HPDE6-E6E7 (cell line): Measurements from ENCODE around the gene CELF2.

Experiments used
- DNase-seq: peaks from one replicate; pipeline ENCODE4 v3.0.0; 2011; ENCODE audit warnings: missing footprints; ENCODE audit errors: extremely low spot score

Gene CELF2

DNA sequence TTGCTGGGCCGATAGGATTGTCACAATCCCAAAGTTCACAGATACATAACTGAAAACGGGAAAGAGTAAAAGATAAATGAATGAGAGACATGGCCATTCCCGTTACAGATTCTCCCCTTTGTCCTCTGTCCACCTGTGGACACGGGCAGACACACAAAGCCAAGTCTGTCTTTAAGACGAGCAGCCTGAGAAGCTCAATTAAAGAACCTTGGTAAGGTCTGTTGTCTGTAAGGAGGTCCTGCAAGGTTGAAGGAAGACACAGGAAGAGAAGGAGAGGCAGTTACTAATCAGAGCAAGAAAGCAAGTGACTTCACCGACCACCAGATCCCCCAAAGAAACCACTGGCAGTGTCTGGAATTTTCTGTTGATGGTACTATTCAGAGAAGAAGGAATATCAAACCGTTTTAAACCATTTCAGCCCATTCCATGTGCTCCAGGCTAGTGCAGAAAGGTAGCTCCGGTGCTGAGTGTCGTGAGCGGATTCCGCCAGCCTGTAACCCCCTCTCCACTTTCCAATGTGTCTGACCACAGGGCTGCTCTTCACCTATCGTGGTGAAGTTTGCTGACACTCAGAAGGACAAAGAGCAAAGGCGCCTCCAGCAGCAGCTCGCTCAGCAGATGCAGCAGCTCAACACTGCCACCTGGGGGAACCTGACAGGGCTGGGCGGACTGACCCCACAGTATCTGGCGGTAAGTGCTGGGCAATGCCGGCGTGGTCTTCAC, 252.6 kb downstream of the CELF2 start:
- peak; percentile 43 for DNase-seq

- no peak for DNase-seq
These were observed 253.1 kb downstream of the CELF2 start for GRCh38 chr10:11270858-11271179.

DNA sequence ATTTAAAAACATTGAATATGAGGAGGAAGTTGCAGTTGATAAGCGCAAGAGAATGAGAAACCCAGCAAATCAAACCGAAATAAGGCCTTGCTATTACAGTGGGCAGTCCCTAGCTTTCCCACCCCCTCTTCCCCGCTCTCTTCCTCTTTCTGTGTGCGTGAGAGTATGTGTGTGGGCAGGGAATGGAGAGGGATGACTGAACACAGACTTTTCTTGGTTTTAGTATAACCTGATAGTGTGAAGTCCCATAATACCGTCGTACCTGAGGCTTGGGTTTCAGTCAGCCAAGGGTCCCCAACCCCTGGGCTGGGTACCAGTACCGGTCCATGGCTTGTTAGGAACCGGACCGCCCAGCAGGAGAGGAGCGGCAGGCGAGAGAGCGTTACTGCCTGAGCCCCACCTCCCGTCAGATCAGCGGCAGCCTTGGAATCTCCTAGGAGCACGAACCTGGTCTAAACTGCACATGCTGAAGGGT, 255.3 kb downstream of the CELF2 start:
- no peak for DNase-seq

DNA sequence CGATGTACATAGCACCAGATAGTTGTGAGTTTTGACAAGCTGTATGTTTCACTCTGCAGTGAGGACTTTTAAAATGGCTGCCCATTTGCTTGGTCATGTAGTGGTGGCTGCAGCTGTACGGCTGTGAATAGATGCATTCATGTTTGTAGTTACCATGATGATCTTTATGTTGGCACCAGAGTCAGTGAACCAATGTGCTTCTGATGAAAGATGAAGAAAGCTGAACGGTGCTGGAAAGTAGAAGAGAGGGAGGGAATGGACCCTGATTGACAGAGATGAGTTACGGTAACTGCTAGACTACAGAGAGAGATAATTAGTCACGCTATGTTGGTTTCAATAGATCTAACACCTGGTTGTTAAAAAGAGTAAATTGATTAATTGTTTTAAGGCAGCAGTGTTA, 256.8 kb downstream of the CELF2 start:
- DNase-seq = no peak

DNA sequence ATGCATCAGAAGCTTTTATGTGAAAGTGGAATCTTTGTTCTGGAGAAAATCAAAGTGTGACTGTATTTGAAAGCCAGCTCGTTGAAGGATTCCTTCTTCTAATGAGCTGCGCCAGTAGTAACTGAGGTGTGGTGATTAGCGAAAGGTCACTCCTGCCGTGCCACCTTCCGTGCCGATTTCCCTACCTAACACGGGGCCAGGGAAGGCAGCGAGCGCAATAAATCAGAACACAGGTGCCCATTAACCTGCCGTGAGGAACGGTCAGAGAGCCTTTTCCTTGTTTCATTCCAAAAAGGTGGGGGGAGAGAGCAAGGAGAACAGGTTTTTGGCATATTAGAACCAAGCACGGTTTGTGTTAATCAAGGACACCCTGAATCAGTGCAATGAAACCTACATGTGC, 258.0 kb downstream of the CELF2 start:
- DNase-seq = no peak

DNA sequence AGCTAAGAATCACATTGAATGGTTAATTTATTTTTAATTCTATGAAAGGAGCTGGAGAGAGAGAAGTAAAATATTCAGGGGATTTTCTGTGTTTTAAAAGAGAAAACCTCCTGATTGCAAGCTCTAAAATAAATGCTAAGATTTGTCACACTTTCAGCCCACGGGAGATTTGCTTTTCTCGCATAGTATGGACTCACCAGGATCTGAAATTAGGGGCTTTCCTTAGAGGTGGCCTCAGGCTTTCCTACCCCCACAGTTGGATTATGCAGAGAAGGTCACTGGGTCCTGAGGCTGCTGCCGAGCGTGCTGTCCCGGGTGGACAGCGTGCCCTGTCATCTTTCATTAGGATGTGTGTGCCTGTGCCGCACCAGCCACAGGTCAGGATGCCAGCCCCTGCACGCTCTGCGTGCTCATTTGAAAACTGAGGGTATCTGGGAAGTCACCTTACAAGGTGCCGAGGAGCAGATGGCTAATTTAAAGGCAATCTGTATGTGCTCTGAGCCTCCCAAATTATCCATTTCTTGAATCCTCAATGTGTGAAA, 258.8 kb downstream of the CELF2 start:
- DNase-seq = no peak

GRCh38 chr10:11279314-11279713, 261.6 kb downstream of the CELF2 start:
- no peak for DNase-seq

- no peak for DNase-seq
These were observed 262.7 kb downstream of the CELF2 start for GRCh38 chr10:11280187-11280932.

- no peak for DNase-seq
These were observed 264.5 kb downstream of the CELF2 start for GRCh38 chr10:11282156-11282555.

GRCh38 chr10:11282661-11283060, 265.0 kb downstream of the CELF2 start:
- no peak for DNase-seq

DNA sequence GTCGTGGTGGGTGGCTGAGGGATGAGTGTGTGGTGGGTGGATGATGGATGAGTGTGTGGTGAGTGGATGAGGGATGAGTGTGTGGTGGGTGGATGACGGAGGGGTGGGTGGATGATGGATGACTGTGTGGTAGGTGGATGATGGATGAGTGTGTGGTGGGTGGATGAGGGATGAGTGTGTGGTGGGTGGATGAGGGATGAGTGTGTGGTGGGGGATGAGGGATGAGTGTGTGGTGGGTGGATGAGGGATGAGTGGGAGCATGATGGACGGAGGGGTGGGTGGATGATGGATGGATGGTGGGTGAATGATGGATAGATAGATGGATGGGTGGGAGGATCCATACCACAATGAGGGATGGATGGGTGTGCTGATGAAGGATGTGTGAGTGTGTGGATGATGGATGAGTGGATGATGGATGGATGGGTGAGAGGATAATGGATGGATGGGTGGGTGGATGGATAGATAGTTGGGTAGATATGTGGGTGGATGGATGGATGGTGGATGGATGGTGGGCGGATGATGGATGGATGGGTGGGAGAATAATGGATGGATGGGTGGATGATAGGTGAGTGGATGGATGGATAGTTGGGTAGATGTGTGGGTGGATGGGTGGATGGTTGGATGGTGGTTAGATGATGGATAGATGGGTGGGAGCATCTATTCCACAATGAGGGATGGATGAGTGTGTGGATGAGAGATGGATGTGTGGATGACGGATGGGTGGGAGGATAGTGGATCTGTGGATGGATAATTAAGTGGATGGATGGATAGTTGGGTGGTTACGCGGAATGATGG, 266.8 kb downstream of the CELF2 start:
- no peak for DNase-seq

GRCh38 chr10:11285171-11285570, 267.5 kb downstream of the CELF2 start:
- no peak for DNase-seq

GRCh38 chr10:11286261-11286852, 268.7 kb downstream of the CELF2 start:
- no peak for DNase-seq

- DNase-seq = no peak
These were observed 270.6 kb downstream of the CELF2 start for GRCh38 chr10:11288302-11288701.

GRCh38 chr10:11290156-11290890, 272.7 kb downstream of the CELF2 start:
- DNase-seq = no peak

DNA sequence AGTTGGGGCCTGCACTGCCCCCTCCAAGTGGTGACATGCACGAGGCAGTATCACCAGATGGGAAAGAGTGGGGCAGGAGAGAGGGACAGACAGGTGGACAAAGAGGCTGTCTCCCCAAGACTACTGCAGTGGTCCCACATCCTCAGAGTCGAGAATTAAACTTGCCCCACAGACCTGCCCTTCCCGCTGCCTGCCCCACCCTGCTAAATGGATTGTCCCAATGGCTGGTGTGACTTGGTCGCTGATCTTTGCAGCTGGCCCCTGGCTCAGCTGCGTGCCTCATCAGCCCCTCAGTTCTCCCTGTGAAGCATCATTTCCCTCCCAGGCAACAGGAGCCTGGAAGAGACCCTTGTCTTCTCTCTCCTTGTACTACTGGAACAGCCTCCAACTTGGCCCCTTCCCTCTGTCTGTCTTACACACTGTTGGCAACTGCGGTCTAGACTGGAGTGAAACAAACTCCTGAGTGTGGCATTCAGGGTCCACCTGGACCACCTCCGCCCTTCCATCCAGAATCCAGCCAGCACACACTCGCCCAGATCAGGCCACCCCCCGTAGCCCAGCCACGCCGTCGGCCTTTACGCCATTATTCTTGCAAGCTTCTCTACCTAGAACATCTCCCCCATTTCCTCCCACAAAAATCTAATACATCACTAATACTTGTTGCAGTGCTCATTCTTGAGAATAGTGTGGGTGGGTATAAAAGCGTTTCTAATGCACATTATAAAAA, 275.1 kb downstream of the CELF2 start:
- DNase-seq = no peak

- no peak for DNase-seq
These were observed 275.7 kb downstream of the CELF2 start for GRCh38 chr10:11293332-11293731.

- DNase-seq = no peak
These were observed 277.3 kb downstream of the CELF2 start for GRCh38 chr10:11294831-11295450.

- DNase-seq = no peak
These were observed 277.8 kb downstream of the CELF2 start for GRCh38 chr10:11295492-11295891.

GRCh38 chr10:11297136-11297535, 279.5 kb downstream of the CELF2 start:
- no peak for DNase-seq
